Measurements from ENCODE around the gene GPLD1.
"Not testable (repeated sequence)": the region's sequence is repeated elsewhere in the genome, so short reads cannot be mapped to it uniquely, and the experiment has no call there.

Gene GPLD1

DNA sequence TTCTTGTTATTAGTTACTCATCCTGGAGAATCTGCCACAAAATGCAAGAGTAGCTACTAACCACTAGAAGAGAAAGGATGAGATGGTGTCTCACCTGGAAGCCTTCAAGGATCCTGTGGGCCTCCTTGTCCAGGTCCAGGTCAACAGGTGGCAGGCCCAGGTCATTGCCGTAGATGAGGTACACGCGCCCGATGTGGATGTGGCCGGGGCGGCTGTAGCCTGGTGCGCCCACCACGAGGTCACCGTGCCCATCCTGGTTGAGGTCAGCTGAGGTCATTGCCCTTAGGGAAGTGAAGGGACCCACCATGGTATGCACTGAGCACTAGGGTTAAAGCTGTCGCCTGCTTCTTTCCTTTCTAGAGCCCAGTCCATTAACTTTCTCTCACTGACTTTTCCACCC, 35.5 kb downstream of the GPLD1 start:
- no peak for DNase-seq (ENCODE audit: low read depth)

- DNase-seq (ENCODE audit: low read depth) = no peak
Observed at GRCh38 chr6:24451581-24452388, 37.6 kb downstream of the GPLD1 start.

GRCh38 chr6:24448828-24449525, 40.4 kb downstream of the GPLD1 start:
- no peak for DNase-seq (ENCODE audit: low read depth)

DNA sequence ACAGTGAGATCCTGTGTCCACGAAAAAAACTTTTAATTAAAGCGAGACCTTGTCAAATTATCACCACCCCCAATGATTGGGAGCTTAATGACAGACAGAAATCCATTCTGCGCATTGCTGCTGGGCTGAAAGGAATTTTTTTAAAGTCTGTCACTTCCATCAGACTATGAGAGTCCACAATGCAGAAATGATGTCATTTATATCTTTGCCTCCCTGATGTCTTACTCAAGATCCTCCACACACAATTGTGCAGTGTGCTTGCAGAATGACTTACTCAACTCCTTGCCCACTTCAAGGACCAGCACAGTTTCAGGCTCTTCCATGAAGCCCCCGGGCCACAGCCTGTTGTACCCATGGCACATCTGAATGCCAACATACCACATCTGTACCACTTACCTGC, 41.0 kb downstream of the GPLD1 start:
- peak; percentile 16 for DNase-seq (ENCODE audit: low read depth)

DNA sequence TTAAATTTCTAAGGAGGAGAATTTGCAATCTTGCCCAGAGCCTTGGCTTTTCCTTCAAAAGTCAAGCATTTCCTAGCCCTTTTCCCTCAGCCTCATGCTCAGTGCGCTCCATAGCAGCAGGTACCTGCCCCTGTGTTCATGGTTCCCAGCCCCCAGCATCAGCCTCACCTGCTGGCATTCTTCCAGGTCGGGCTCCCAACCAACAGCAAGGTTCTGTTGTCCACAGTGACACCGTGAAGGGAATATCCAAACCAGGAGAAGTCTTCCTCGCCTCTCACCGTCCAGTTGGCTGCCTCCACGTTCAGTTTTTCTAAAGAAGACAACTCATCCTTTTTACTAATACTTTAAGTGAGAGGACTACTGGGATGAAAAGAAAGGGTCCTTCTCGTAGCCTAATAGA, 42.7 kb downstream of the GPLD1 start:
- DNase-seq (ENCODE audit: low read depth) = no peak

- DNase-seq (ENCODE audit: low read depth) = no peak
Observed at GRCh38 chr6:24445704-24446103, 43.7 kb downstream of the GPLD1 start.

DNA sequence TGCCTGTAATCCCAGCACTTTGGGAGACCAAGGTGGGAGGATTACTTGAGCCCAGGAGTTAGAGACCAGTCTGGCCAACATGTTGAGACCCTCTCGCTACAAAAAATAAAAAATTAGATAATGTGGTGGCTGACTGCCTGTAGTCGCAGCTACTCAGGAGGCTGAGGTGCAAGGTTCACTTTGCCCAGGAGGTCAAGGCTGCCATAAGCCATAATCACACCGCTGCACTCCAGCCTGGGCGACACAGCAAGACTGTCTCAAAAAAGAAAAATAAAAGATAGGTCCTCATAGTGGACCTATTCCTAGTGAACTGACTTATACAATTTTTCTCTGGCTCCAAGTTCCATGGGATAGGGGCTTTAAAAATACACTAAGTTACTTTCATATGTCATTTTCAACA, 44.8 kb downstream of the GPLD1 start:
- DNase-seq (ENCODE audit: low read depth) = no peak

DNA sequence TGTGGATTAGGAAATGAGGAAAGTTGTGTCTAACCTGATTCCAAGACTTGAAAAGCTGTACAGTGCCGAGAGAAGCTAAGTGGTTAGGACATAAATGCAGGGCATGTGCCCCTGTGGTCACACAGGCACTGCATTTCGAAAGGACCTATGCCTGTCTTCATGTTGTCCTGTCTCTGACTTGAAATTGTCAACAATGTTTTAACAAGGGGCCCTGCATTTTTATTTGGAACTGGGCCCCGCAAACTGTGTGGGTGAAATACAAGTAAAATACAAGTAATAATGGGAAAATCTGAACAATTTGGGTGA, 47.8 kb downstream of the GPLD1 start:
- DNase-seq (ENCODE audit: low read depth) = no peak

DNA sequence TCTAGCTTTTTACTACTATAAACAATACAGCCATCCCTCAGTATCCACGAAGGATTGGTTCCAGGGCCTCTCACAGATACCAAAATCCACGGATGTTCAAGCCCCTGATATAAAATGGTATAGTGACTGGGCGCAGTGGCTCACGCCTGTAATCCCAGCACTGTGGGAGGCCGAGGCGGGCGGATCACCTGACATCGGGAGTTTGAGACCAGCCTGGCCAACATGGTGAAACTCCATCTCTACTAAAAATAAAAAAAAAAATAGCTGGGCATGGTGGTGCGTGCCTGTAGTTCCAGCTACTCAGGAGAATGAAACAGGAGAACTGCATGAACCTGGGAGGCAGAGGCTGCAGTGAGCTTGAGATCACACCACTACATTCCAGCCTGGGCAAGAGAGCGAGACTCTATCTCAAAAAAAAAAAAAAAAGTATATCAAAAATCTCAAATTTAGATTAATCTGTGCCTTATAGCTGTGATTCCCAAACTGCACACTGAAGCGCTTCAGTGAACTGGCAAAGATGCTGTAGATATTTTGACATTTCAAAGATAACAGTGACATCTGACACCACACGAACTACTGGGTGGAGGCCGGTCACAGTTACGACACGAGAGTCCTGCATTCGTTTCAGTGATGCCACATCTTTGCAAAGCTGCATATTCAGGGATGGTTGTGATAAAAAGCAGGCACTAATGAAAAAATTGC, 48.3 kb downstream of the GPLD1 start:
- DNase-seq (ENCODE audit: low read depth) = peak; percentile 83

GRCh38 chr6:24439858-24440539, 49.4 kb downstream of the GPLD1 start:
- DNase-seq (ENCODE audit: low read depth) = no peak

DNA sequence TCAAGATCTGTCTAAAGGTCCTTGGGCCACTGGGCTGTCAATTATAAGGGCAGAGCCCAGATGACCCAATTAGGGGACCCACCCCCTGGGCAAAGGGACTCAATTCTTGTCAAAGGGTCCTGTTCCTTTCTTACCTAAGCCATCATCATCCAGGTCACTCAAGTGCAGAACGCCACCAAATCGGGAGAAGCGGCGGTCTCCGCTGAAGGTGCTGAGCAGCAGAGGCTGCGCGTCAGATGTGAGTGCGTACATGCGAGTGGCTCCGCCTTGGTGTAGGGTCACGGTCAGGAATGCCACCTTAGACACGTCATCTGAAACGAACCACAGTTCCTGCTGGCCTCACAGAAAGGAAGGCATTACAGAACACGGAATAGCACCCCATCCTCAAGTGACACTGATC, 52.4 kb downstream of the GPLD1 start:
- no peak for DNase-seq (ENCODE audit: low read depth)

- DNase-seq (ENCODE audit: low read depth) = no peak
Observed at GRCh38 chr6:24432611-24433010, 56.8 kb downstream of the GPLD1 start.

- DNase-seq (ENCODE audit: low read depth) = peak; percentile 63
Observed at GRCh38 chr6:24431045-24431451, 58.3 kb downstream of the GPLD1 start.

GRCh38 chr6:24430086-24430485, 59.3 kb downstream of the GPLD1 start:
- no peak for DNase-seq (ENCODE audit: low read depth)

- DNase-seq (ENCODE audit: low read depth) = peak; percentile 6
Observed at GRCh38 chr6:24429146-24429545, 60.2 kb downstream of the GPLD1 start.

DNA sequence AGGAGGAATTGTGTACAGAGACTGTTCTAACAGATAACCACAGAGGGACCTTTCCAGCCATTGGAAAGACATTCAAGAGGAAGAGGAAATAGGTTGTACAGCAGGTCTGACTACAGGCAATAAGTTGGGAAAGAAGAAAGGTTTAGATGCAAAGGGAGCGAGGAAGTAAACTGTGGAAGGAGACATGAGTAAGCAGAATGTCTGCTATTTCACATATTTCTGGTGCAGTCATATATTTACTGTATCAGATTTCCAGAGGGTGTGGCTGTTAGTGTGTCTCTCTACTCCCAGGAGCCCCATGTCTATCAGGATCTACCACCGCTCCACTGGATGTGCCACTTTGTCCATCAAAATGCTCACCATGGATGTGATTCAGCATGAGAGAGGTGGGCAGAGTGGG, 60.8 kb downstream of the GPLD1 start:
- peak; percentile 64 for DNase-seq (ENCODE audit: low read depth)

DNA sequence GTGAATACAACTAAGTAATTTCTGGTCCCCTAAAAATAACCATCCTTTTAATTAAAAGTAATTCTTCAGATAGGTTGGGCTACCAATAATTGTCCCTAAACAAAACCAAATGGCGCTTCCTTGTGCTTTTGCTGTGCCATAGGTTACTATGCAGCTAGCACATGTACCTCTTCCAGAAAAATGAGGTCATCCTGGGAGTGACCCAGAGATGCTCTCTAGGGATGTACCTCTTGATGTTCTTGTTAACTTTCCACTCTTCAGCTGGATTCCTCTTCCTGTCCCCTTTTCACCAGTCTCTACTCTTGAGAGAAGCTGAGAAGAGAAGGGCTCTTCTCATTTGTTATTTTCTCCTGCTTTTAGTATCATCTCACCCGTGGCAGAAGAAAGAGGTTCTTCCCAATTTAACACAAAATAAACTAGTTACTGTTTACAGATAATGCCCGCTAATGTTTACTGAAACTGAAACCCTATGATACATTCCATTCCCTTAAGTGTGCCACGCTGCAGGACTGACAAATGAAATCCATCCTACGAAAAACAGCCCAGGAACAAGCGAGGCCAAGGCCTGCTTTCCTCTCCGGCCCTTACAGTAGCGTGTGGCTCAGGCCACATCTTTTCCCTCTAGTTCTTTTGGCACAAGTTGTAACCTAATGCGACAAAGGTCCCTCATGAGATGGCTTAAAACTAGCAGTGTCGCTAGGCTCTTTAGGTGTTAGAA, 62.5 kb downstream of the GPLD1 start:
- no peak for DNase-seq (ENCODE audit: low read depth)

DNA sequence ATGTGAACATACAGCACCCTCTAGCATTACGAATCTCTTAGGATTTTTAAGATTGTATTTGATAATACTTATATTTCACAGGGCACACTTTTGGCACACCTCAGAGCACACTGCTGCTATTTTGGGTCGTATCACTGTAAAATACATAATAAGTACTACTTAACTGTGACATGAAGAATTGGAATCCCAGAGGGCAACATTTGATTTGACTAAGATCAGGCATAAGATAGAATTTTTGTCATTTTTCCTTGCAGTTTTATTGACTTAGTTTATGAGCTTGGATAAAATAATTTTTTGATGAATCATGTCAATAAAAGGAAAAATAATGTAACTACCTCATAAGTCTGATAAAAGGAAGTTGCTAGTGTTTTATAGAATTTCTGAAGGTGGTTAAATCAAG, 64.3 kb downstream of the GPLD1 start:
- no peak for DNase-seq (ENCODE audit: low read depth)

- peak; percentile 58 for DNase-seq (ENCODE audit: low read depth)
Observed at GRCh38 chr6:24419526-24419925, 69.9 kb downstream of the GPLD1 start.

DNA sequence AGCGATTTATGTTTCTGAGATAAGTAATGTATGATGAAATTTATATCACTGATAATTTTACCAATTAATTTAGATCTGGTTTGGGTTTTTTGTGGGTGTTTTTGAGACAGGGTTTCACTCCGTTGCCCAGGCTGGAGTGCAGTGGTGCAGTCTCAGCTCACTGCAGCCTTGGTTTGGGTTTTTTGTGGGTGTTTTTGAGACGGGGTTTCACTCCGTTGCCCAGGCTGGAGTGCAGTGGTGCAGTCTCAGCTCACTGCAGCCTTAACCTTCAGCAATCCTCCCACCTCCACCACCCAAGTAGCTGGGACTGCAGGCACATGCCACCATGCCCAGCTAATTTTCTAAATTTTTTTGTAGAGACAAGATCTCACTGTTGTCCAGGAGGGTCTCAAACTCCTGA, 73.6 kb downstream of the GPLD1 start:
- no peak for DNase-seq (ENCODE audit: low read depth)

GRCh38 chr6:24414531-24414930, 74.8 kb downstream of the GPLD1 start:
- DNase-seq (ENCODE audit: low read depth) = not testable (repeated sequence)

DNA sequence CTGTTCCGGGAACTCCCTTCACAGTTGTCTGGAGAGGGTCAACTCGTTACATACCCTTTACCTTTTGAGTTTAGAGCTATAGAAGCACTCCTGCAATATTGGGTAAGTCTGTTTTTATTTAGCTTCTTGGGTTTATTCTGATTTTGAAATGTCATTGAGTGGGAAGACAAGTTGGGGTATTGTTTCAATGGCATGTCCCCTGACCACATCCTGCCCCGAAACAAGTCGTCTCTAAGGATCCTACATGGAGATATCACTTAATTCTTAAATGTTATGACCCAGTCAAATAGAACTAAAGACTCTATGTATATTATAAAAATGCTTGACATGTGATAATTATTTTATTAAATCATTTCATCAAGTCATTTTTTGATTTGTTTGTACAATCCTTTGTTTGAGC, 77.1 kb downstream of the GPLD1 start:
- no peak for DNase-seq (ENCODE audit: low read depth)

Measured in amniotic epithelial cell (primary cell).